KOPT-K1 (cell line): Measurements from ENCODE around the gene ZNF827.

Experiments used
- H3K27ac ChIP-seq: fragments of 200-600 bp; sonication (generic); 2 replicates; pipeline ENCODE4 v1.5.1; 2016; ENCODE audit warnings: antibody characterized with exemption, mild to moderate bottlenecking, low read depth, low read length; ENCODE audit not compliant: poor library complexity, severe bottlenecking
- H3K36me3 ChIP-seq: fragments of 200-600 bp; sonication (generic); 2 replicates; pipeline ENCODE4 v1.5.1; 2017; ENCODE audit warnings: antibody characterized with exemption, mild to moderate bottlenecking, low read length, moderate library complexity; ENCODE audit not compliant: insufficient read depth
- H3K9me3 ChIP-seq: fragments of 200-600 bp; sonication (generic); 2 replicates; pipeline ENCODE4 v1.5.1; 2017; ENCODE audit warnings: antibody characterized with exemption, low read length, mild to moderate bottlenecking; ENCODE audit not compliant: insufficient read depth, poor library complexity, severe bottlenecking

Gene ZNF827

DNA sequence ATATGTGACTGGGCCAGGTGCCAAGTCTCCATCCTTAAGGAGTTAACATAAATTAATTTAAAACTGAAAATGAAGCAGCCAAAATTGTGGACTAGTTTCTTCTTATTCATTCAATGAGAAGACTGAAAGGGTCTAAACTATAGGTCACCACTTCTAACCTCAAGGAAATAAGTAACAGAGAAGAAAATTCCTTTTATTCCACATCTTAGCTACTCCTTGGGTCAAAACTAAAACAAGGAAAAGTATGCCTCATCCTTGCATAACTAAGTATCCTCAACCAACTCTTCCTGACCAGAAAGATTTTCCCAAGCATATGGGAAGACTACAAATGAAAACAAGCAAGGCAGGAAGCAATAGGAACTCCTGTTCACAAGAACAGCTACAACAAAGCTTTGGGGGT is 71.2 kb downstream of the ZNF827 start:
- H3K9me3 ChIP-seq = no peaks in the 10 kb centered on the region
- H3K27ac ChIP-seq = no peak overlapping the region
- H3K36me3 ChIP-seq = no peaks in the 10 kb centered on the region

DNA sequence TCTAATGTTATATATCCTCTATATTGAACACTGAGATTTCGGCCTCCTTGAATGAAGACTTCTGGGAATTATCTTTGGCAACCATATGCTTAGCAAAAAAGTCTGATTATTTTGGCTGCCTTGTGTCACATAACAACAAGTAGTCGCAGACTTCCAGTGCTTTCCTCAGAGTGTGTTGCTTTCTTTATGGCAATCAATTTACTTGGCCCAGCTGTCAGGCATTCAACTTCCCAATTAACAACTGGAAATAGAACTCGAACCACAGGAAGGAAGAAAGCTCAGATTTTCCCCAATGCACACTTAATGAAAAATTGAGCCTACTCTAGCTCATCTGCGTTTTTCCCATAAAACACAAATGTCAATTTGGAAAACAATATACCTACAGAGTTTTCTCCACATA is 71.6 kb downstream of the ZNF827 start:
- Histone ChIP-seq H3K9me3 (no peaks in the 10 kb centered on the region), H3K27ac (no peak overlapping the region), H3K36me3 (no peaks in the 10 kb centered on the region)

DNA sequence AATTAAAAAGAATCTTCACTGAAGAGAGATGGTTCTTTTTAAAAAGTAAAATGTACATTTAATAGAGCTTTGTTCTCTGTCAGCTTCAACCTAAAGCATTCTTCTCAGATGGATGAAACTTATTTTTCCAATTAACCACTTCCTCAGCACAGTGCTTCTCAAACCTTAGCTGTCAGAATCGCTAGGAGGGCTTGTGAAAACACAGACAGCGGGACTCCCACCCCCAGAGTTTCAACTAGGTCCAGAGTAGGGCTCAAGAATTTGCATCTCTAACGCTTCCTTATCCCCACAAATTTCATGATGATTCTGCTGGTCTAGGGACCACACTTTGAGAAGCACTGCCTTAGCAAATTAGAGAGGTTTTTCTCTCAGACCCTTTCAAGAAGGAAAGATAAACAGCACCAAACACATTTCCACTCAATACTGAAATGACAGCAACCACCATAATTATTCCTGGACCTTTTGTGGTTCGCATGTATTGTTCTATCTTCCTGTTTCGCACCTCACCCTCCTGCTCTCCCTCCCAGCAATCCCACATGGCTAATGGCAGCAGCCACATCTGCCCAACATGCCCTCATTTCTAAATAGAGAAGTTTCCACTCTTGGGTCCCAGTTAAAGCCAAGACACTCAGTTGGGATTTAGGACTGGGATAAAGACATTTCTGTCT is 73.2 kb downstream of the ZNF827 start:
- Histone ChIP-seq H3K36me3 (no peaks in the 10 kb centered on the region), H3K9me3 (no peaks in the 10 kb centered on the region), H3K27ac (no peak overlapping the region)

DNA sequence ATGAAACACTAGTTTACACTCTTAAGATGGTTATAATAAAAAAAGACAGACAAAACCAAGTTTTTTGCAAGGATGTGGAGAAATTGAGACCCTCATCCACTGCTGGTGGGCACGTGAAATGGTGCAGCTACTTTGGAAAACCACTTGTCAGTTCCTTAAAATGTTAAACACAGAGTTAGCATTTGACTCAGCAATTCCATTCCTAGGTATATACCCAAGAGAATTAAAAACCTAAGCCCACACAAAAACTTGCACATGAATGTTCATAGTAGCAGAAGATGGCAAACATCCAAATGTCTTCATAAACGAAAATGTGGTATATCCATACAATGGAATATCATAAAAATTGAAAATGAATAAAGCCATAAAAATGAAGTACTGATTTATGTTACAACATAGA is 75.4 kb downstream of the ZNF827 start:
- H3K9me3 ChIP-seq = no peaks in the 10 kb centered on the region
- H3K27ac ChIP-seq = no peak overlapping the region
- peaks cover 4% of the 10 kb centered on the region; the same call in 1 of the 2 replicates for H3K36me3 ChIP-seq

DNA sequence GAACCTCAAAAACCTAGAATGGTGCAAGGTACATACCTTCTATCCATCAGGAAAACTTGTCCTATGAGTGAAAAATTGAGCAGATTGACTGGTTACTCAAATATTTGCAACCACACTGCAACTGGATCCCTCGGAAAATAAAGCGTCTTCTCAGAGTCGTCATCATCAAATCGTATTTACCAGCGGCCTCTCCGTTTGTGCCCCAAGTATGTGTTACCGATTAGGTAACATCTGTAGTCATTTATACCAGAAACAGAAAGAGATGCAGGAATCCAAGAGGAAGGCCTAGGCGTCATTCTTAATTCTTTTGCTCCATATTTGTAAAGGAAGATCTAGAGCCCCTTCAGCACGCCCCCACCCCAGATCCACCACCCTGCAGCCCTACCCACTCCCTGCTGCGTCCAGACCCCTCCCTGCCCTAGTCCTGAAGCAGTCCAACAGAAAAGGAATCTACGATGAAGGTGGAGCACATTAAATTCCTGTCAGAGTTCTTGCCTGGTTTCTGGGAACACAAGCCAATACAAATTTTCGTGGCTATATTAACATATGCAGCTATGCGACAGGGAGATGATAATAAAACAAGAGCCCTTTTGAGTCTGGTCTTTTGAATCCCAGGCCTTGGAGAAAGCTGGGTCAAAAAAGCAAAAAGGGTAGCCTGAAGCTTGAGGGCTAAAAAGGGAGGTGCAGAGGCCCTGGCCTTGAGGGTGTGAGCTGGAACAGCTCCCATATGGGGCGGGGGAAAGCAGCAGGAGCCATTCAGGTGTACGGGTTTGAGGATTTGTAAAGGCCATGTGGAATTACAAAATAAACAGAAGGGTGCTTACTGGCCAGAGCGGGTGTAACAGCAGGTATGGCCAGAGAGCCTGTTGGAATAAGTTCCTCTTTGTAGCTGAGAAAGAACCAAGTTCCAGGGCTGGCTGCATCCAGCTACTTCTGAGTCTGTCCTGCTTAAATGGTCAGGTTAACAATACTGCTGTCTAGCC is 77.0 kb downstream of the ZNF827 start:
- Histone ChIP-seq H3K9me3 (no peaks in the 10 kb centered on the region), H3K27ac (no peak overlapping the region), H3K36me3 (peaks cover 4% of the 10 kb centered on the region; the same call in 1 of the 2 replicates)

DNA sequence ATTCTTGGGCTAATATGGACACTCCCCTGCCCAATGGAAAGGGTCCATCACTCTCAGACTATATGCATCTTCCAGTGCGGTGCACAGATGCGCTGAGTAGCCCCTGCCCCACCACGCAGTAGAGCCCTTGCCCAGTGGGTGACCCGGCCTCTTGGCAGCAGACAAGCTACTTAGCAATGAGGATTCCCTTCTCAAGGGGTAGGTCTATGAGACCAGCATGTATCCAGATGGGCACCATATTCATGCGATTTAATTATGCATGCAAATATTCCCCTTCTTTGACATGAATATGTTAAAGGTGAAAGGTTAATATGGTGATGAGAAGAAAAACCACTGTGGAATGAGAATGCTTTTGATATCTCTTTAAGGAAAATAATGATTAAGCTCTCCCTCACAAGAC is 77.7 kb downstream of the ZNF827 start:
- no peaks in the 10 kb centered on the region for H3K9me3 ChIP-seq
- H3K36me3 ChIP-seq = peaks cover 4% of the 10 kb centered on the region; the same call in 1 of the 2 replicates
- H3K27ac ChIP-seq = no peak overlapping the region

DNA sequence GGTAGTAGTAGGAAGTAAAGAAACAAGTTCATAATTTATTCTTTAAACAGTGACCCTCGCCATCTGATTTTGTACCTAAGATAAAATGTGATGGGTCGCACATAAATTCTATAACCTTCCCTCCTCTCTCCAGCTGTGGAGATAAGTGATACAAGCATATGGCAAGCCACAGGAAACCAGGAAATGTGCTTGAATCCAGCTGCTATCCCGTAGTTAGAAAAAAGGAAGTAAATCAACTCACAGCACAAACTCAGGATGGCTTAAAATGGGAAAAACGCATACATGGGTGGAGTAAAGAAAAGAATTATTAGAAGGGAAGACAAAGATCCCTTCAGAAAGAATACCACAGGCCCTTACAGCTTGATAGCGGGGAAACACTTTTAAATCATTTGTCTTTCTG is 78.2 kb downstream of the ZNF827 start:
- no peaks in the 10 kb centered on the region for H3K9me3 ChIP-seq
- H3K36me3 ChIP-seq = peaks cover 4% of the 10 kb centered on the region; the same call in 1 of the 2 replicates
- H3K27ac ChIP-seq = no peak overlapping the region

DNA sequence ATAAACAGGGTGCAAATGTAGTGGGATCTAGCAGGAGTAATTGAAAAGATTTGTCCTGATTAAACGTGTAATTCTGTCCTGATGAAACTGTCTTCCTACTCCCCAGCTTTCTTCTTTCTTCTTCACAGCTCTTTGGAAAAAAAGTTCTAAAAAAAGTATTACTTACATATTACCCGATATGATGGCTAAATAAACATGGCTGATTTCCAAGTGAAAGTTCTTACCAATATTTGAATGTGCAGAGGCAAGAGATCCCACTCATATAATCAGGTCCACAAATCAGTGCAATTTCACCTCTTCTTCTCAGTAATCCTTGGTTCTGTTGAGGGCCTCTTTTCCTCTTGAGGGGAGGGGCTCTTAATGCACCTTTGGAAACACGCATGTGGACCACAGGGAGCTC is 78.7 kb downstream of the ZNF827 start:
- H3K36me3 ChIP-seq = peaks cover 4% of the 10 kb centered on the region; the same call in 1 of the 2 replicates
- no peak overlapping the region for H3K27ac ChIP-seq
- H3K9me3 ChIP-seq = no peaks in the 10 kb centered on the region

DNA sequence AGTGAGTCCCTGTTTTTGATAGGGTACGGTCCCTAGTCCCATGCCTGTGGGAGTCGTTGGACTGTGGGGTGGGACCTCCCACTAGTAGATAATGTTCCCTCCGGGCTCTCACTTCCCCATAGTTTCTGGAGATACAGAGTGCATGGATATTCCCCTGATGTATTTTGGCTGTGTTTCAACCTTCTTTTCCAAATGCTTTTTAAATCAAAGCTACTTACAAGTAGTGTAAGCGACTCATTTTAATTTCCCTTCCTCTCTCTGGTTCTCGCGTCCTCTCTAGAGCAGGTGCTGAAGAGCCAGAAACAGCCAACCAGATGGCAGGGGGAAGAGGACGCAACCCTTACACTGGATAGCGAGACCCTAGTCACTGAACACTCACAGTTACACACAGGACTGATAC is 79.2 kb downstream of the ZNF827 start:
- Histone ChIP-seq H3K9me3 (no peaks in the 10 kb centered on the region), H3K27ac (no peak overlapping the region), H3K36me3 (peaks cover 4% of the 10 kb centered on the region; the same call in 1 of the 2 replicates)

DNA sequence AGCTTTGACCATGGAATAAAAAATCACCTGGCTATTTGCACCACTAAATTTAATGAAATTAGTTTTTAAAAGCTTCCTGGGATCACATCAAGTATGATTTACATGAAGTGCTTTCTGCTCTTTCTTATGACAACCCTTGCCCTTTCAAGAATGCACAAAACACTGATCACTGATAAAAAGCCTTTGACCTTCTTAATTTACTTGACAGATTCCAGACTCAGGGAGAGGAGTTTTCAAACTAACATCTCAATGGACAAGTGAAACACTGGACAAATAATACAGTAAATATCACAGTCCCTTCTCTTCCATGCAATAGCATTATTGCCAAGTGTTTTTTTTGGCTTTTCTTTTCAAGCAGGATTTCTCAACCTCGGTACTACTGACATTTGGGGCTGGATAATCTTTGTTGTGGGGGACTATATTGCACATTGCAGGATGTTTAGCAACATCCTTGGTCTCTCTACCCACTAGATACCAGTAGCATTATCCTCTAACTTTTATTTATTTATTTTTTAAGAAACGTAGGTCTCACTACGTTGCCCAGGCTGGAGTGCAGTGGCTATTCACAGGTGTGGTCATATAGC is 86.3 kb downstream of the ZNF827 start:
- Histone ChIP-seq H3K9me3 (no peaks in the 10 kb centered on the region), H3K27ac (no peak overlapping the region), H3K36me3 (no peaks in the 10 kb centered on the region)

DNA sequence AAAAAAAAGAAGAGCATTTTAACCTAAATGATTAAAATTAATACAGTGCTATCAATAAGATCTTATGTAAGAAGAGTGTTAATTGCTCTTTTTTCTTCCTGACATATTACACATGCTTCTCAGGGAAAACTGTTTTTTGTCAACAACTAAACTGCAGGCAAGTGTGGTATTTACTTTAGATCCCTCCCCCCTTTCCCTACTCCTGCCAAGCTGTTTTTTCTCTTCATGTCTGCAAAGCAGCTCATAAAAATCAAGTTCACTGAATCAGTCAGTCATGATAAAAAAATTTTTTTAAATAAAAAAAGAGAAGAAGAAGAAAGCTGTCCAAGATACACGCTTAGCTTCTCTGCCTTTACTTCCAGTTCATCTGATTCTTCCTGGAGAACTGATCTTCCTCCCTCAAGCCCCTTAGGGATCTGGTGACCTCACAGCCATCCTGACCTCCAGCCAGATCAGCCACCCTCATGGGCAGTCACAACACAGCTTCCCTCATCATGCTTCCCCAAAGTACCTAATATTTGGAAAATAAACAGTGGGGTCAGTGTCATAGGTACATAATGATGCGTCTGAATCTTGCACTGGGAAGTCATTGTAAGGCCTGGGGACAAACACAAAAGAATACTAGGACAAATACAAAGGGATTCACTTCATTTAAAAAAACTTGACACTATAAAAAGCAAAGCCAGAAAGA is 87.0 kb downstream of the ZNF827 start:
- H3K9me3 ChIP-seq = no peaks in the 10 kb centered on the region
- no peak overlapping the region for H3K27ac ChIP-seq
- H3K36me3 ChIP-seq = no peaks in the 10 kb centered on the region

DNA sequence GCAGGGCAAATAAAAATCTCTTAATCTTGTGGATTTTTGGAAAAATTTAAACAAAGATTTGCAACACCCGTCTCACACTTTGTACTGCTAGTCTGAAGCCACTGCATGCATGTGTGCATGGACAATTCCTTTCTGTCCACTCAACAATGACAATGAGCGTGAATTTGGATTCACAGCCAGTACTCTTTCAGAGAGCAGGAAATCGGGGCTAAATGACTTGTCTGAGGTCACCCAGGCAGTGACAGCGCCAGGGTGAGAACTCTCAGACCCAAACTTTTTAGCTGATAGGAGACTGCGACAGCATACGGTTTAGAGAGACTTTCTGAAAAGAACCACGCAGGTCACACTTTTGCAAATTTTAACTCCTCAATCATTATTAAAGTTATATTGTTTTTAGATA is 90.9 kb downstream of the ZNF827 start:
- H3K27ac ChIP-seq = no peak overlapping the region
- H3K36me3 ChIP-seq = no peaks in the 10 kb centered on the region
- no peaks in the 10 kb centered on the region for H3K9me3 ChIP-seq

DNA sequence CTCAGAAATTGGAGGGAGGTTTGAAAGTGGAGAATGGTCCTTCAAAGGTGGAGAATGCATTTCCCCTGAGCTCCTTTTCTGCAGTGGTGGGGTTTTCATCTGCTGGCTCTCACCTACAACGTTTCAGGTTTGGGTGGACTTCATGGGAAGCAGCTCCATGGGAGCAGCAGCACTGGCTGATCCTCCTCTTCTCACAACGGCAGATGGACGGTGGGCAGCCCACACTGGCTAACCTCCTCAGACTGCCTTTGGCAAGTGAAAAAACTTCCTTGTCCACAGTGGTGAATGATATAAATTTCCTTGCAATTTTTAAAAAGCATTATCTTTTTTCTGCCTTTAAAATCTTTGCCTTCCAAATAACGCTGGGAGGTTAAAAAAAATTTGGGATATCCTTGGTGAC is 93.5 kb downstream of the ZNF827 start:
- no peak overlapping the region for H3K27ac ChIP-seq
- H3K36me3 ChIP-seq = 0 out of 2 replicates have a peak, but pooled peaks cover 4% of the 10 kb centered on the region
- H3K9me3 ChIP-seq = no peaks in the 10 kb centered on the region

DNA sequence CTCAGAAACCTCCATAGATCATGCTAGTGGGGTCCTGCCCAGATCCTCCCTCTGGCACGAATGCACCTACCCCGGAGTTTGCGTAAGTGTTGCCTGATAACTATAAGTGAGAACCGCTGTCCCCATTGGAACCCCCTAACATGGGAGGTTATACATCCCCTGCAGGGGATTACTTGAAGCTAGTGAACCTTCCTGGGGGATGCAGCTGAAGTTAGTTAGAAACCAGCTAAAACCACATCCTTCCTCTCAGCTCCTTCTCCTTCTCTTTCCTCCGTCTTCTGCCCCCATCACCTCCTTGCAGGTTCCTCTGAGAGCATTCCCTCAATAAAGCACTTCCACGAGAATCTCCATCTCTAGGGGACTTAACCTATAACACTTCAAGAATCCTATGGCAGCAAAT is 95.0 kb downstream of the ZNF827 start:
- Histone ChIP-seq H3K27ac (no peak overlapping the region), H3K36me3 (0 out of 2 replicates have a peak, but pooled peaks cover 4% of the 10 kb centered on the region)

DNA sequence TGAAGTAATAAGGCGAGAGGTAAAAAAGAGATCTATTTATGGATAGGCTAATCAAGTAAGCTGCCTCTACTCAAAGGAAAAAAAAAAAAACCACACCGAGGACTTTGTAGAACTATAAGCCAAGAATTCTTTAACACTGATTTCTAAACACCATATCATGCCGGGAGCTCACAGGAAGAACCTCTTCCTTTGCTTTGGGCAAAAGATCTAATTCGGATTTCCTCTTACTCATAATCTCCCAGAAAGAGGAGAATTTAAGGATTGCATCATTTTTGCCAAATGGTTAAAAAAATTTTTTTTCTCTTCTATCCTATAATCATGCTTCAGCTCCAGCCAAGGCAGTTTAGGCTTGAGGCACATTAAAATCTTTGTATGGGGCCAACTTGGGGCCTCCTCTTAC is 95.5 kb downstream of the ZNF827 start:
- H3K36me3 ChIP-seq = 0 out of 2 replicates have a peak, but pooled peaks cover 4% of the 10 kb centered on the region
- no peak overlapping the region for H3K27ac ChIP-seq
- no peaks in the 10 kb centered on the region for H3K9me3 ChIP-seq

More for the DNA sequence above, 95.0 kb downstream of the ZNF827 start:
- H3K9me3 ChIP-seq = no peaks in the 10 kb centered on the region
